H9 (cell line): ENCODE data around the gene SLC12A5. TPM values are rescaled to one million over a fixed set of nuclear protein-coding genes. Genes with fewer than 3 reads are reported as not detected.

Experiments used
- DNase-seq: peaks from one replicate; pipeline ENCODE4 v3.0.0-alpha.2; 2017
- H2AFZ ChIP-seq: one replicate; pipeline ENCODE4 v1.6.1; 2013; ENCODE audit warnings: mild to moderate bottlenecking, low read length, control low read depth, moderate library complexity
- H2AK5ac ChIP-seq: 2 replicates; pipeline ENCODE4 v1.6.1; 2013; ENCODE audit warnings: low read length, control low read depth, mixed read lengths; ENCODE audit not compliant: insufficient read length
- H2BK120ac ChIP-seq: one replicate; pipeline ENCODE4 v1.6.1; 2013; ENCODE audit warnings: low read depth, mild to moderate bottlenecking, low read length, control low read depth, inconsistent platforms; ENCODE audit not compliant: poor library complexity, severe bottlenecking
- H2BK12ac ChIP-seq: 2 replicates; pipeline ENCODE4 v1.6.1; 2013; ENCODE audit warnings: low read length, control low read depth, mixed read lengths, low read depth; ENCODE audit not compliant: insufficient read length
- H2BK15ac ChIP-seq: 2 replicates; pipeline ENCODE4 v1.6.1; 2013; ENCODE audit warnings: low read depth, low read length, control low read depth
- H2BK20ac ChIP-seq: one replicate; pipeline ENCODE4 v1.6.1; 2013; ENCODE audit warnings: low read depth, mild to moderate bottlenecking, low read length, control low read depth, inconsistent platforms; ENCODE audit not compliant: poor library complexity, severe bottlenecking
- H2BK5ac ChIP-seq: 2 replicates; pipeline ENCODE4 v1.6.1; 2013; ENCODE audit warnings: low read length, control low read depth, mixed read lengths; ENCODE audit not compliant: insufficient read length
- H3K14ac ChIP-seq: 2 replicates; pipeline ENCODE4 v1.6.1; 2013; ENCODE audit warnings: low read length, control low read depth; ENCODE audit not compliant: insufficient read depth
- H3K18ac ChIP-seq: 2 replicates; pipeline ENCODE4 v1.6.1; 2013; ENCODE audit warnings: low read depth, mild to moderate bottlenecking, mixed read lengths, low read length, control low read depth; ENCODE audit not compliant: insufficient read length
- H3K23ac ChIP-seq: 2 replicates; pipeline ENCODE4 v1.6.1; 2013; ENCODE audit warnings: low read length, control low read depth, mixed read lengths, low read depth; ENCODE audit not compliant: insufficient read length
- H3K23me2 ChIP-seq: 2 replicates; pipeline ENCODE4 v1.6.1; 2013; ENCODE audit warnings: low read depth, mild to moderate bottlenecking, mixed read lengths, low read length, control low read depth; ENCODE audit not compliant: insufficient read length, poor library complexity, severe bottlenecking
- H3K27ac ChIP-seq: 2 replicates; pipeline ENCODE4 v1.5.1; 2013; ENCODE audit warnings: low read length, control low read depth, mixed read lengths, low read depth; ENCODE audit not compliant: insufficient read length
- H3K27me3 ChIP-seq: 2 replicates; pipeline ENCODE4 v1.6.1; 2013; ENCODE audit warnings: low read length, control low read depth, inconsistent platforms; ENCODE audit not compliant: insufficient read depth
- H3K4ac ChIP-seq: 2 replicates; pipeline ENCODE4 v1.6.1; 2013; ENCODE audit warnings: low read depth, mild to moderate bottlenecking, control low read depth, inconsistent platforms, low read length, moderate library complexity
- H3K4me1 ChIP-seq: 2 replicates; pipeline ENCODE4 v1.6.1; 2013; ENCODE audit warnings: low read length, control low read depth, inconsistent platforms; ENCODE audit not compliant: insufficient read depth
- H3K4me2 ChIP-seq: 2 replicates; pipeline ENCODE4 v1.6.1; 2013; ENCODE audit warnings: low read length, control low read depth, mixed read lengths; ENCODE audit not compliant: insufficient read length, insufficient read depth
- H3K56ac ChIP-seq: 2 replicates; pipeline ENCODE4 v1.6.1; 2013; ENCODE audit warnings: low read depth, mild to moderate bottlenecking, mixed read lengths, low read length, control low read depth; ENCODE audit not compliant: insufficient read length
- H3K79me1 ChIP-seq: 2 replicates; pipeline ENCODE4 v1.6.1; 2013; ENCODE audit warnings: low read depth, mild to moderate bottlenecking, moderate library complexity, low read length, control low read depth, inconsistent platforms; ENCODE audit not compliant: insufficient read depth, poor library complexity, severe bottlenecking
- H3K79me2 ChIP-seq: 2 replicates; pipeline ENCODE4 v1.6.1; 2013; ENCODE audit warnings: low read length, control low read depth, inconsistent platforms; ENCODE audit not compliant: insufficient read depth
- H3K9ac ChIP-seq: 2 replicates; pipeline ENCODE4 v1.6.1; 2013; ENCODE audit warnings: low read length, control low read depth, mixed read lengths; ENCODE audit not compliant: insufficient read length; ENCODE audit errors: extremely low read depth
- H3K9me3 ChIP-seq: one replicate; pipeline ENCODE4 v1.6.1; 2013; ENCODE audit warnings: low read depth, low read length, inconsistent platforms; ENCODE audit not compliant: control insufficient read depth
- H3T11ph ChIP-seq: one replicate; pipeline ENCODE4 v1.6.1; 2013; ENCODE audit warnings: mild to moderate bottlenecking, low read length, control low read depth, inconsistent platforms
- H4K20me1 ChIP-seq: one replicate; pipeline ENCODE4 v1.6.1; 2013; ENCODE audit not compliant: control insufficient read depth, insufficient read length, insufficient read depth
- H4K5ac ChIP-seq: 2 replicates; pipeline ENCODE4 v1.6.1; 2013; ENCODE audit warnings: low read depth, mild to moderate bottlenecking, mixed read lengths, low read length, control low read depth; ENCODE audit not compliant: insufficient read length
- H4K8ac ChIP-seq: replicated peaks from 2 replicates; pipeline ENCODE4 v1.6.1; 2013; ENCODE audit warnings: low read length, control low read depth, mixed read lengths, low read depth; ENCODE audit not compliant: insufficient read length
- H4K91ac ChIP-seq: 2 replicates; pipeline ENCODE4 v1.6.1; 2013; ENCODE audit warnings: low read depth, mild to moderate bottlenecking, moderate library complexity, mixed read lengths, low read length, control low read depth; ENCODE audit not compliant: insufficient read length
- H3K27ac Mint-ChIP-seq, 3 experiments: 2 replicates in 2 of 3; 3 replicates in 1 of 3; pipeline ENCODE4 v1.8.0; 2020 to 2021; ENCODE audit warnings: mixed read lengths in 3 of 3, mild to moderate bottlenecking in 1 of 3, moderate library complexity in 1 of 3
- H3K27me3 Mint-ChIP-seq: 2 replicates; pipeline ENCODE4 v1.8.0; 2021; ENCODE audit warnings: low read depth, mild to moderate bottlenecking, moderate library complexity, mixed read lengths
- H3K36me3 Mint-ChIP-seq, 3 experiments: 2 replicates in 2 of 3; 3 replicates in 1 of 3; pipeline ENCODE4 v1.8.0; 2020 to 2021; ENCODE audit warnings: low read depth in 3 of 3, mixed read lengths in 3 of 3; ENCODE audit not compliant: insufficient read depth in 1 of 3
- H3K4me1 Mint-ChIP-seq, 2 experiments: 2 replicates each; pipeline ENCODE4 v1.8.0; 2020; ENCODE audit warnings: mixed read lengths in 2 of 2
- H3K4me3 Mint-ChIP-seq, 2 experiments: 2 replicates in 1 of 2; 3 replicates in 1 of 2; pipeline ENCODE4 v1.8.0; 2020 to 2021; ENCODE audit warnings: mild to moderate bottlenecking in 2 of 2, mixed read lengths in 2 of 2, moderate library complexity in 1 of 2
- H3K9me3 Mint-ChIP-seq, 2 experiments: 2 replicates in 1 of 2; 3 replicates in 1 of 2; pipeline ENCODE4 v1.8.0; 2020; ENCODE audit warnings: mild to moderate bottlenecking in 2 of 2, mixed read lengths in 2 of 2, moderate library complexity in 1 of 2
- CTCF ChIP-seq: fragments of 200-600 bp; sonication (generic); conservative IDR thresholded peaks from 3 replicates; pipeline ENCODE4 v1.8.0; 2021; ENCODE audit warnings: antibody characterized with exemption, mild to moderate bottlenecking
- WGBS: extraction: QIAGEN DNeasy Blood & Tissue Kit; methylation state at CpG from one replicate; pipeline ENCODE4 v1.1.7; 2013; ENCODE audit warnings: missing lambda C conversion rate, low lambda C conversion rate, mixed read lengths; ENCODE audit not compliant: insufficient read length; ENCODE audit errors: extremely low coverage; 5-methylcytosine and 5-hydroxymethylcytosine counted together
- total RNA-seq: library from RNA; stranded (reverse); gene quantifications from 2 replicates; pipeline ENCODE4 v1.2.1, GENCODE V29; 2021

The SLC12A5 gene
- total RNA-seq, 1 experiment from 2014 or later: 8.7 TPM

GRCh38 chr20:46058599-46059281 is 29.7 kb downstream of the SLC12A5 start:
- Histone ChIP-seq H4K20me1 (no peaks in the 10 kb centered on the region), H2AK5ac (no peak overlapping the region), H3K4ac (no peak overlapping the region), H2AFZ (no peak overlapping the region), H2BK15ac (no peak overlapping the region), H3K79me2 (no peaks in the 10 kb centered on the region), H3K4me1 (peaks cover 4% of the 10 kb centered on the region; the same call in 1 of the 2 replicates), H2BK12ac (no peak overlapping the region), H3K79me1 (no peaks in the 10 kb centered on the region), H3K56ac (no peak overlapping the region), H3K9ac (no peak overlapping the region), H3K14ac (no peak overlapping the region), H3K18ac (no peak overlapping the region), H3K27ac (no peak overlapping the region), H3K23me2 (peaks cover 18% of the 10 kb centered on the region), H2BK5ac (no peak overlapping the region), H2BK20ac (no peak overlapping the region), H3K9me3 (no peaks in the 10 kb centered on the region), H3K27me3 (peaks cover 25% of the 10 kb centered on the region; the same call in 1 of the 2 replicates), H3K4me2 (peak overlapping the region; percentile 75), H4K91ac (no peak overlapping the region), H3T11ph (no peak overlapping the region), H4K5ac (no peak overlapping the region), H2BK120ac (no peak overlapping the region), H4K8ac (no peak overlapping the region), H3K23ac (no peak overlapping the region)
- no CpG with 5 or more reads among the region's 35 CpGs for WGBS
- H3K27ac Mint-ChIP-seq: no peak overlapping the region
- peak; percentile 74 for DNase-seq
- peak overlapping the region; percentile 56 to 80 for H3K4me3 Mint-ChIP-seq
- no peaks in the 10 kb centered on the region for H3K9me3 Mint-ChIP-seq
- peaks cover 24 to 28% (median 26%) of the 10 kb centered on the region in 3 experiments for H3K36me3 Mint-ChIP-seq
- TF ChIP-seq CTCF: peak; percentile 20; the same call in 1 of the 3 replicates
- H3K27me3 Mint-ChIP-seq: peaks cover 62% of the 10 kb centered on the region
- H3K4me1 Mint-ChIP-seq: peaks cover 19 to 28% of the 10 kb centered on the region in 2 experiments
